Activated CD4-positive, alpha-beta T cell treated with anti-CD3 and anti-CD28 coated beads, Interleukin-2, amount 50 U/mL, for 16 hours (primary cell): ENCODE data around the gene TNS3.
"Not testable (repeated sequence)": the region's sequence is repeated elsewhere in the genome, so short reads cannot be mapped to it uniquely, and the experiment has no call there.

Experiments used
- DNase-seq: peaks from one replicate; pipeline ENCODE4 v3.0.0-alpha.2; 2020

The TNS3 gene

DNA sequence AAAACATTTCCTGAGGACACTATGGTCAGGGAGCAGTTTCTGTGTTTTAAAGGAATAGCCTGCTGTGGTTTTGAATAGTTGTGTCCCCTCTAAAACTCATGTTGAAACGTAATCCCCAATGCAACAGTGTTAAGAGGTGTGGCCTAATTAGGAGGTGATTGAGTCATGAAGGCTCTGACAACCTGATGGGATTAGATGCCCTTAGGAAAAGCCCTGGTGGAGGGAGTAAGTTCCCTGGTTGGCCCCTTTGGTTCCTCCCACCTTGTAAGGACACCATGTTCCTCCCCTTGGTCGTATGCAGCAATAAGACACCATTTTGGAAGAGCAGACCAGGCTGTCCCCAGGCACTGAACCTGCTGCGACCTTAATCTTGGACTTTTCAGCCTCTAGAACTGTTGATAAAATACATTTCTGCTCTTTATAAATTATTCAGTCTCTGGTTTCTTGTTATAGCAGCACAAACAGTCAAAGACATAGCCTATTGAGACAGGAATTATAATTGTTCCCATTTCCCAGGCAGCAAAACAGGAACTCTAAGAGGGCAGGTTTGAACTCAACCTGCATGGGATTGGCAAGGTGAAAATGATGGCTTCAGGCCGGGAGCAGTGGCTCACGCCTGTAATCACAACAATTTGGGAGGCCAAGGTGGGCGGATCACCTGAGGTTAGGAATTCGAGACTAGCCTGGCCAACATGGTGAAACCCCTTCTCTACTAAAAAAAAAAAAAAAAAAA lies 20.5 kb upstream of the TNS3 start:
- DNase-seq = no peak

- no peak for DNase-seq
These were observed 20.0 kb upstream of the TNS3 start for GRCh38 chr7:47601881-47602249.

DNA sequence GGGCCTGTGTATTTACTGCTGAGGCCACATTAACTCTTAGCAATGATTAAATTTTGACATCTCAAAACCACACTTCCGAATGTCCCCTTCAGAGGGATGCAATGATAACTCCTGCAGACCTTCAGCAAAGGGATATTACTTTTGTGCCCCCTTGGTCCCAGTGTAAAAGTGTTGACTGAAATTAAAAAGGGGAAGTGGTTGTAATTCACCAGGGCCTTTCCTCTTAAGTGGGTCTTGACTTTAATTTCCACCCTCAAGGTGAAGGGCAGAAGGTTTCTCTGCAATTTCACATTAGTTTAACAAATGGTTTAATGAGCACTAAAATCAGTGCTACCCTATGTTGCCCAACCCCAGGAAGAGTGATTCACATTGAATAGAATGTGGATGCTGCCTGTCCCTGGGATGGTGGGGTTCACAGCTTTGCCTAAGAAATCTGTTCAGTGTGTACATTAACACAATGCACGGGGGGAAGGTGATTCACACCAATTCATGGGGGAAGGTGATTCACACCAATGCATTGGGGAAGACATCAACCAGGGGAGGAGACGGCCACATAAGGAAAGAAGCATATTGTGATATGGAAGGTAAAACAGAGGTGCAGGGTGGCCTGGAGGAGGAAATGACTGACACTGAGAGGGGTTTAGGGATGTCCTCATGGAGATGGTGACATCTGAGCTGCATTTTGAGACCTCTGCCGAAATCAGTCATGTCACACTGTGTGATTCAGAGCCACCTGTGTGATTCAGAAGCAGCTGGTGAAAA lies 19.4 kb upstream of the TNS3 start:
- no peak for DNase-seq

- no peak for DNase-seq
These were observed 18.5 kb upstream of the TNS3 start for GRCh38 chr7:47600199-47601118.

DNA sequence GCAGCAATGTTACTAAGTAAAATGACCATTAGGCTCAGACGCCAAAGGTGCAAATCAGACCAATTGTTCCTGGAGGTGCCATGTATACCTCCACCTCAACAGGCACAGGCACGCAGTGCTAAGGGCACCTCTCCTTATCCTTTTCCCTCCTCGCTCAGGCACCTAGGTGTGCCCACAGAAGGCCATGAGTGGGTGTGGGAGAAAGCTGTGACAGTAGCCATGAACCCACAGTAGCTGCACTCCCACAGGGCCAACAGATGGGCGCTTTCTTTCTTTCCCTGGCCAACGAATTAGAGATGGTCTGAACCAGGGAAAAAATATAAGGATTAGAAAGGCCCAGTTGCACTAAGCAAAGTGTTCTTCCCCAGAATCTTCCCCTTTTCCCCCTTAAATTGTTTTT lies 15.5 kb upstream of the TNS3 start:
- DNase-seq = no peak

DNA sequence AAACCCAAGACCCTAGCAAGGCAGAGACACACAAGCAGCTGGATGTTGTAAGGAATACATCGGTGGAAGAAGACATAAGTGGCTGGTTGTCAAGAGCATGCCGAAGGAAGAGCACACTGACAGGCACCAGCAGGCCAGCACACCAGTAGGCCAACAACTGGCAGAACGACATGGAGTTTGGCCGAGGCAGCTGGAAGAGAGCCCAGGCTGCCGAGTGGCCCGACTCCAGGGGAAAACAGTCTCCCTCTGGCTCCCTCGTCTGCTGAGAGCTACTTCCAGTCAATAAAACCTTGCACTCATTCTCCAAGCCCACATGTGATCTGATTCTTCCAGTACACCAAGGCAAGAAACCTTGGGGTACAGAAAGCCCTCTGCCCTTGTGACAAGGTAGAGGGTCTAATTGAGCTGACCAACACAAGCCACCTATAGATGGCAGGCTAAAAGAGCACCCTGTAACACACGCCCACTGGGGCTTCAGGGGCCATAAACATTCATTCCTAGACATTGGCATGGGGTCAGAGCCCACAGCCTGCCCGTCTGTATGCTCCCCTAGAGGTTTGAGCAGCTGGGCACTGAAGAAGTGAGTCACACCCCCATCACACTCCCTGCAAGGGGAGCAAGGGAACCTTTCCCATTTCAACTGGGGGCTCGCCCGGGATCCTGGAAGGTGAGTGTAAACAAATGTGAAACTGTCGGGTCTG lies 14.7 kb upstream of the TNS3 start:
- DNase-seq = no peak

GRCh38 chr7:47594406-47594805 lies 12.5 kb upstream of the TNS3 start:
- no peak for DNase-seq

- DNase-seq = no peak
These were observed 10.0 kb upstream of the TNS3 start for GRCh38 chr7:47591655-47592572.

GRCh38 chr7:47591089-47591654 lies 9.3 kb upstream of the TNS3 start:
- DNase-seq = no peak

- not testable (repeated sequence) for DNase-seq
These were observed 8.3 kb upstream of the TNS3 start for GRCh38 chr7:47590215-47590614.

GRCh38 chr7:47588704-47589225 lies 6.9 kb upstream of the TNS3 start:
- no peak for DNase-seq

GRCh38 chr7:47587976-47588375 lies 6.1 kb upstream of the TNS3 start:
- no peak for DNase-seq

GRCh38 chr7:47587351-47587750 lies 5.4 kb upstream of the TNS3 start:
- no peak for DNase-seq

DNA sequence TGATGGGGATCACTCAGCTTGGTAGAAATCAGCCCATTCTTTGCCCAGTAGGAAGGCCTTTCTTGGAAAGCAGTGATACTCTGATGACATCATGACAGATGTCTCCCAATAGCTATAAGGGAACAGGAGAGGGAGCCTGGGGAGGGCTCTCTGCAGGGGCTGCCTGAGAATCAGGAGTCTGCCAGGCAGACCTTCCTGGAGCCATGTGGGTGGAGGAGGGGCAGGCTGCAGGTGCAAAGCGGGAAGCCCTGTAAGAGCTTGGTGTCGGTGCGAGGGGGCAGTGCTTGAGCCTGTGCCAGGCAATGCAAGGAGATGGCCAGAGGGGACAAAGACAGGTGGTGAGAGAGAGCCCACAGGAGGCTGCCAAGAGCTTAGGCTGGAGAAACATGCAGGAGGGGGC lies 5.0 kb upstream of the TNS3 start:
- no peak for DNase-seq

DNA sequence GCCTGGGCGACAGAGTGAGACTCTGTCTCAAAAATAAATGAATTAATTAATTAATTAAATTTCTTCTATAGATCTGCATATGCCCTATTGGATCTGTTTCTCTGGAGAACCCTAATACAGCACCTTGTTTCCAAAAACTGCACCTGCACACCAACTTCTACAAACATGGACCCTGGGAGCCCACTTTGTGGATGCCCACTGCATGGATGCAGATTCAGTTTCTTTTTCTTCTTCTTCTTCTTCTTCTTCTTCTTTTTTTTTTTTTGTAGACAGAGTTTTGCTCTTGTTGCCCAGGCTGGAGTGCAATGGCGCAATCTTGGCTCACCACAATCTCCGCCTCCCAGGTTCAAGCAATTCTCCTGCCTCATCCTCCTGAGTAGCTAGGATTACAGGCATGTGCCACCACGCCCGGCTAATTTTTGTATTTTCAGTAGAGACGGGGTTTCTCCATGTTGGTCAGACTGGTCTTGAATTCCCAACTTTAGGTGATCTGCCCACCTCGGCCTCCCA lies 4.3 kb upstream of the TNS3 start:
- not testable (repeated sequence) for DNase-seq

GRCh38 chr7:47584536-47584895 lies 2.6 kb upstream of the TNS3 start:
- DNase-seq = no peak

DNA sequence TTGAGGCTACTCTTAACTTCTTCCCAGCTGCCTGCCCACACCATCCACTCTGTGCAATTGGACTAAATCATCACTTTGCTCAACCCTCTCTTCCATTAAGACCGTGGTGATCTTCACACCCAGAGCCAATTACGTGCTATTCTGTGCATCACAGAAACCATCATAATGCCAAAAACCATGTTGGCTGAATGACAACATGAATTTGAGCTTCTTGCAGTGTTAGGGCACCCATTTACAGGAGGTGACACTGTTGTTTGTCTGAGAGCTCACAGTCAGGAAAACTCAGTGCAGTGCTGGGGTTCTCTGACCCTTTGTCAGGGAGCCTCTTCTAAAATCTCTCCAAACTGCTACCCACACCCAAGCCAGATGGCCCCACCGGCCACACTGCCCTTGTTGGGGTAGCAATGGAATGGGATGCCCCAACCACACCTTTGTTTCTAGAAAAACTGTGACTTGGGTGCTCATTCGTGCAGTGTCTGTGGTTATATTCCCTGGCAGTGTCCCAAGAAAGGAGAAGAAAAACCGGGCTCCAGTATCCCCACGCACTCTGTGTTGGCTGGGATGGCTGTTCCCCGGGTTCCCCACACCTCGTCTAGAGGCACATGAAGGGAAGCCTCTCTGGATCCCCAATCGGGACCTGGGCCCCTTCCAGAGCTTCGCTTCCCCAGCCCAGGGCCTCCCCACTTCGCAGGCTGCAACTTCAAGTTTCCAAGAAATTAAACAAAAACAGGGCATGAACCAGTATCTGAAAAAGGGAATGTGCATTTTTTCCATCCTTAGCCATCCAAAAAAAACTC lies 2.0 kb upstream of the TNS3 start:
- no peak for DNase-seq

DNA sequence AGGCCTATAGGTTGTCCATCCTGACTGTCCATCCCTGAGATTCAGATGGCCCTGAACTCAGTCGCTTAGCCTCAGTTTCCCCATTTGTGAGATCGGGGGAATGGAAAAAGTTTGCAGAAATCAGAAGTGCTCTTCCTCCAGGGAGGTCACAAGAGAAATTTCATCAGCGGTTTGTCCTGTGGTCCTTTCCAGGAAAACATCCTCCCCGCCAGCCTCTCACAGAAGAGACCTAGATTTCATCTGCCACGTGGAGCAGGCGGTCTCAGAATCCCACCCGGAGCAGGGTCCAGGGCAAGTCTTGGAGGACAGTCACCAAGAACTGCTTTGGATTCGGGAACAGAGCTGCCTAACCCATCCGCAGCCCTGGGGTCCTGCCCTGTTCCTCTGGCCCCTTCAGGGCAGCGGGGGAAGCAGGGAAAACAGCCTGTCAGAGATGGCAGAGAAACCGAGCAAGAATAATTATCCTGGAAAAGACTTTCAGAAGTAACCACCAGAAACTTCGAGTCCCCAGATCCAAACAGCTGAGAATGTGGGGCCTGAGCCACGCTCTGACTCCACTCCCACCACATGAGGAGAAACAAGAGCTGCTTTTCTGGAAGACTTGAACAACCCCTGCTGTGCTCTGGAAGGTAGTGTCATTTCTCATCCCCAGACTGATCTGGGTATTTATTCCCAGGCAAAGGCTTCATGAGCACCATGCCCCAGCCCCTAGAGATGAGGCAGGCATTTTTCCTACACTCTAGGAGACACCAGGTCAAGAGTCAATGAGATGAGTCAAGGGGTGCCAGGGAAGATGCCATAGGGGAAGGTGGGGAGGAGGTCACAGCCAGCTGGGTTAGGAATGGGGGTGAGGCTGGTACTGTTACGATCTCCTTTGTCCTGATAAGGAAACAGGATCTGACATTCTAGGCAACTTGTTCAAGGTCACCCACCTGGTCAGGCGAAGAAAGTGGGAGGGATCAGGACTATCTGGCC lies 1.1 kb upstream of the TNS3 start:
- DNase-seq = no peak

GRCh38 chr7:47581438-47581803 lies 490 bp downstream of the TNS3 start:
- DNase-seq = no peak
